Measurements from ENCODE around the gene GLRA3. TPM values are rescaled to one million over a fixed set of nuclear protein-coding genes. Genes with fewer than 3 reads are reported as not detected.

Gene GLRA3
- total and polyA plus RNA-seq, 2 of the 8 experiments (the other 6 are each of a cell fraction or from before 2014, with no cell fraction given) = 0.02 TPM; not detected in 1

GRCh38 chr4:174702979-174703478, 126.0 kb downstream of the GLRA3 start (continued):
- TF ChIP-seq, protein P1, sequence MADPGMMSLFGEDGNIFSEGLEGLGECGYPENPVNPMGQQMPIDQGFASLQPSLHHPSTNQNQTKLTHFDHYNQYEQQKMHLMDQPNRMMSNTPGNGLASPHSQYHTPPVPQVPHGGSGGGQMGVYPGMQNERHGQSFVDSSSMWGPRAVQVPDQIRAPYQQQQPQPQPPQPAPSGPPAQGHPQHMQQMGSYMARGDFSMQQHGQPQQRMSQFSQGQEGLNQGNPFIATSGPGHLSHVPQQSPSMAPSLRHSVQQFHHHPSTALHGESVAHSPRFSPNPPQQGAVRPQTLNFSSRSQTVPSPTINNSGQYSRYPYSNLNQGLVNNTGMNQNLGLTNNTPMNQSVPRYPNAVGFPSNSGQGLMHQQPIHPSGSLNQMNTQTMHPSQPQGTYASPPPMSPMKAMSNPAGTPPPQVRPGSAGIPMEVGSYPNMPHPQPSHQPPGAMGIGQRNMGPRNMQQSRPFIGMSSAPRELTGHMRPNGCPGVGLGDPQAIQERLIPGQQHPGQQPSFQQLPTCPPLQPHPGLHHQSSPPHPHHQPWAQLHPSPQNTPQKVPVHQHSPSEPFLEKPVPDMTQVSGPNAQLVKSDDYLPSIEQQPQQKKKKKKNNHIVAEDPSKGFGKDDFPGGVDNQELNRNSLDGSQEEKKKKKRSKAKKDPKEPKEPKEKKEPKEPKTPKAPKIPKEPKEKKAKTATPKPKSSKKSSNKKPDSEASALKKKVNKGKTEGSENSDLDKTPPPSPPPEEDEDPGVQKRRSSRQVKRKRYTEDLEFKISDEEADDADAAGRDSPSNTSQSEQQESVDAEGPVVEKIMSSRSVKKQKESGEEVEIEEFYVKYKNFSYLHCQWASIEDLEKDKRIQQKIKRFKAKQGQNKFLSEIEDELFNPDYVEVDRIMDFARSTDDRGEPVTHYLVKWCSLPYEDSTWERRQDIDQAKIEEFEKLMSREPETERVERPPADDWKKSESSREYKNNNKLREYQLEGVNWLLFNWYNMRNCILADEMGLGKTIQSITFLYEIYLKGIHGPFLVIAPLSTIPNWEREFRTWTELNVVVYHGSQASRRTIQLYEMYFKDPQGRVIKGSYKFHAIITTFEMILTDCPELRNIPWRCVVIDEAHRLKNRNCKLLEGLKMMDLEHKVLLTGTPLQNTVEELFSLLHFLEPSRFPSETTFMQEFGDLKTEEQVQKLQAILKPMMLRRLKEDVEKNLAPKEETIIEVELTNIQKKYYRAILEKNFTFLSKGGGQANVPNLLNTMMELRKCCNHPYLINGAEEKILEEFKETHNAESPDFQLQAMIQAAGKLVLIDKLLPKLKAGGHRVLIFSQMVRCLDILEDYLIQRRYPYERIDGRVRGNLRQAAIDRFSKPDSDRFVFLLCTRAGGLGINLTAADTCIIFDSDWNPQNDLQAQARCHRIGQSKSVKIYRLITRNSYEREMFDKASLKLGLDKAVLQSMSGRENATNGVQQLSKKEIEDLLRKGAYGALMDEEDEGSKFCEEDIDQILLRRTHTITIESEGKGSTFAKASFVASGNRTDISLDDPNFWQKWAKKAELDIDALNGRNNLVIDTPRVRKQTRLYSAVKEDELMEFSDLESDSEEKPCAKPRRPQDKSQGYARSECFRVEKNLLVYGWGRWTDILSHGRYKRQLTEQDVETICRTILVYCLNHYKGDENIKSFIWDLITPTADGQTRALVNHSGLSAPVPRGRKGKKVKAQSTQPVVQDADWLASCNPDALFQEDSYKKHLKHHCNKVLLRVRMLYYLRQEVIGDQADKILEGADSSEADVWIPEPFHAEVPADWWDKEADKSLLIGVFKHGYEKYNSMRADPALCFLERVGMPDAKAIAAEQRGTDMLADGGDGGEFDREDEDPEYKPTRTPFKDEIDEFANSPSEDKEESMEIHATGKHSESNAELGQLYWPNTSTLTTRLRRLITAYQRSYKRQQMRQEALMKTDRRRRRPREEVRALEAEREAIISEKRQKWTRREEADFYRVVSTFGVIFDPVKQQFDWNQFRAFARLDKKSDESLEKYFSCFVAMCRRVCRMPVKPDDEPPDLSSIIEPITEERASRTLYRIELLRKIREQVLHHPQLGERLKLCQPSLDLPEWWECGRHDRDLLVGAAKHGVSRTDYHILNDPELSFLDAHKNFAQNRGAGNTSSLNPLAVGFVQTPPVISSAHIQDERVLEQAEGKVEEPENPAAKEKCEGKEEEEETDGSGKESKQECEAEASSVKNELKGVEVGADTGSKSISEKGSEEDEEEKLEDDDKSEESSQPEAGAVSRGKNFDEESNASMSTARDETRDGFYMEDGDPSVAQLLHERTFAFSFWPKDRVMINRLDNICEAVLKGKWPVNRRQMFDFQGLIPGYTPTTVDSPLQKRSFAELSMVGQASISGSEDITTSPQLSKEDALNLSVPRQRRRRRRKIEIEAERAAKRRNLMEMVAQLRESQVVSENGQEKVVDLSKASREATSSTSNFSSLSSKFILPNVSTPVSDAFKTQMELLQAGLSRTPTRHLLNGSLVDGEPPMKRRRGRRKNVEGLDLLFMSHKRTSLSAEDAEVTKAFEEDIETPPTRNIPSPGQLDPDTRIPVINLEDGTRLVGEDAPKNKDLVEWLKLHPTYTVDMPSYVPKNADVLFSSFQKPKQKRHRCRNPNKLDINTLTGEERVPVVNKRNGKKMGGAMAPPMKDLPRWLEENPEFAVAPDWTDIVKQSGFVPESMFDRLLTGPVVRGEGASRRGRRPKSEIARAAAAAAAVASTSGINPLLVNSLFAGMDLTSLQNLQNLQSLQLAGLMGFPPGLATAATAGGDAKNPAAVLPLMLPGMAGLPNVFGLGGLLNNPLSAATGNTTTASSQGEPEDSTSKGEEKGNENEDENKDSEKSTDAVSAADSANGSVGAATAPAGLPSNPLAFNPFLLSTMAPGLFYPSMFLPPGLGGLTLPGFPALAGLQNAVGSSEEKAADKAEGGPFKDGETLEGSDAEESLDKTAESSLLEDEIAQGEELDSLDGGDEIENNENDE (IDR thresholded peaks at IDR 0.05; ENCODE audit: insufficient replicate concordance, low read length) = no peak
- no peak for TF ChIP-seq KDM1A (IDR thresholded peaks at IDR 0.05; ENCODE audit: borderline replicate concordance, low read length)

All from H1 (cell line).